ENCODE measurements around the gene SLC18B1. TPM values are rescaled to one million over a fixed set of nuclear protein-coding genes. Genes with fewer than 3 reads are reported as not detected.
A peak's percentile ranks its signal among the peaks of the same experiment; 100 is the strongest.

The SLC18B1 gene
- total and polyA plus RNA-seq, 2 of the 13 experiments (the other 11 are each of a cell fraction or from before 2014, with no cell fraction given) = 11.4 to 13.8 TPM

DNA sequence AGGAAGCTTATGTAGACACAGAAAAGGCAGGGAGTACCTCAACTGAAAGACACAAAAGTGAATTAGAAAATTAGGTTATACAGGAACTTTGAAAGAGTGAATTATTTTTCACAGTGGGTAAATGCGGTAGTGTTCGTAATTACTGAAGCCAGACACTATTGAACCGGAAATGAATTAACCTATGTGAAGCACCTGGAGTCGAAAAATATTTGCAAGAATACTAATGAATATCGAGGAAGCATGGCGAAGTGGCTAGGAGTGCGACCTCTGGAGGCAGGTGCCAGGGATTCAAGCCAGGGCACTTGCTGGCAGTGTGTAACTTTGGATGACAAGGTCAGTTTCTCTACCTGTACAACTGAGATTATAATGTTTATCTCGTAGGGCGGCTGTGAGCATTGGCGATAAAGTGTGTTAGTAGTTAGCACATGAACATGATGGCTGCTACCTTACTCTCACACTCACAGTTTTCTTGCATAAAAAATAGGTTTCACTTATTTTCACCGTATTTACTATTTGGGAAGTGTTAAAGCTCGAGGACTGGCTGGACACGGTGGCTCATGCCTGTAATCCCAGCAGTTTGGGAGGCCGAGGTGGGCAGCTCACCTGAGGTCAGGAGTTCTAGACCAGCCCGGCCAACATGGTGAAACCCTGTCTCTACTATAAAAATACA is 567 bp upstream of the SLC18B1 start (continued):
- TF ChIP-seq PITX1 (CRISPR knock-in tag; IDR thresholded peaks at IDR 0.05) = no peak
- peak; percentile 72; the same call in 1 of the 2 replicates for TF ChIP-seq MIER3 (CRISPR knock-in tag; IDR thresholded peaks at IDR 0.05; ENCODE audit: borderline replicate concordance)
- TF ChIP-seq, protein P1, sequence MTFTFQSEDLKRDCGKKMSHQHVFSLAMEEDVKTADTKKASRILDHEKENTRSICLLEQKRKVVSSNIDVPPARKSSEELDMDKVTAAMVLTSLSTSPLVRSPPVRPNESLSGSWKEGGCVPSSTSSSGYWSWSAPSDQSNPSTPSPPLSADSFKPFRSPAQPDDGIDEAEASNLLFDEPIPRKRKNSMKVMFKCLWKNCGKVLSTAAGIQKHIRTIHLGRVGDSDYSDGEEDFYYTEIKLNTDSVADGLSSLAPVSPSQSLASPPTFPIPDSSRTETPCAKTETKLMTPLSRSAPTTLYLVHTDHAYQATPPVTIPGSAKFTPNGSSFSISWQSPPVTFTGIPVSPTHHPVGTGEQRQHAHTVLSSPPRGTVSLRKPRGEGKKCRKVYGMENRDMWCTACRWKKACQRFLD (CRISPR knock-in tag; IDR thresholded peaks at IDR 0.05; ENCODE audit: borderline replicate concordance) = 0 out of 2 replicates have a peak, but pooled peaks have one; percentile 1

DNA sequence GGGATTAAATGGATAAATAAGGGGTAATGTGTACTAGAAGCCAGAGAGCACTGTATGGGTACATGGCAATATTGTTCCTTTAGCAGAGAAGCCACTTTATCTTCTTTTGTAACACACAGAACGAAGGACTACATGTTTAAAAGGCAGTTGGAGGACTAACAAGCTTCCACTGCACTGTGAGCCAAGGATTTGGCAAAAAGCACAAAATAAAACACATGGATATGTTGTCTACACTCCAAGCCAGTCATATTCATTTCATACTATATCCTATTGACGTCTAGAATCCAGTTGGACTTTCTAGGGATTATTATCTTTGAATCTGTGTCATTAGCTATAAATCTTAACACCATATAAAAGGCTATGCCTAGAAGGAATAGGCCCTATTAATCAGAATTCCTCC is 3.0 kb downstream of the SLC18B1 start:
- H3K27ac ChIP-seq (ENCODE audit: extremely low read length, insufficient read depth, low read length) = no peak overlapping the region
- H3K27me3 ChIP-seq (ENCODE audit: control insufficient read depth in 1 of 2, insufficient read depth in 2 of 2, low read length in 2 of 2) = no peaks in the 10 kb centered on the region
- no peak overlapping the region for H3K4me2 ChIP-seq (ENCODE audit: low read depth, low read length)
- H3K9me3 ChIP-seq (ENCODE audit: low read length) = no peaks in the 10 kb centered on the region
- no peak for ATAC-seq
- H3K4me1 ChIP-seq (ENCODE audit: insufficient read depth, low read length) = 0 out of 2 replicates have a peak, but pooled peaks cover 4% of the 10 kb centered on the region
- H3K36me3 ChIP-seq (replicated peaks in 1 of 2; ENCODE audit: control insufficient read depth in 1 of 2, insufficient read depth in 2 of 2, low read length in 2 of 2) = peaks cover 3 to 4% of the 10 kb centered on the region in 2 experiments; a peak in 2 of 5 replicates
- intact Hi-C loops (cut with micrococcal nuclease; ENCODE audit: unreplicated experiment) (loop anchor here (10.0 kb wide), 1 partner anchor 261 kb away; the partner anchor contains the start of gene TAAR9), in situ Hi-C loops (cut with HindIII; ENCODE audit: extremely low pct_ligation_motif_present, low pct_unique_long_range_greater_than_20kb) (no loop called here)
- WGBS (ENCODE audit: low lambda C conversion rate) = 88% methylated on average over 2 of the region's 2 CpGs
- DNase-seq (ENCODE audit: low spot score) = no peak
- no peak for FAIRE-seq
- ChIA-PET POLR2A (no interaction called here), CTCF (ENCODE audit: low intra/inter-chr PET ratio, low total read pairs) (no interaction called here)
- no peaks in the 10 kb centered on the region for H4K20me1 ChIP-seq (ENCODE audit: insufficient read depth, low read length)
- no peaks in the 10 kb centered on the region for H3K79me2 ChIP-seq (ENCODE audit: insufficient read depth, low read length)
- no peak overlapping the region for H2AFZ ChIP-seq (ENCODE audit: low read length)
- no peak overlapping the region for H3K9ac ChIP-seq (ENCODE audit: insufficient read depth, low read depth, low read length)
- TF ChIP-seq, protein P2, sequence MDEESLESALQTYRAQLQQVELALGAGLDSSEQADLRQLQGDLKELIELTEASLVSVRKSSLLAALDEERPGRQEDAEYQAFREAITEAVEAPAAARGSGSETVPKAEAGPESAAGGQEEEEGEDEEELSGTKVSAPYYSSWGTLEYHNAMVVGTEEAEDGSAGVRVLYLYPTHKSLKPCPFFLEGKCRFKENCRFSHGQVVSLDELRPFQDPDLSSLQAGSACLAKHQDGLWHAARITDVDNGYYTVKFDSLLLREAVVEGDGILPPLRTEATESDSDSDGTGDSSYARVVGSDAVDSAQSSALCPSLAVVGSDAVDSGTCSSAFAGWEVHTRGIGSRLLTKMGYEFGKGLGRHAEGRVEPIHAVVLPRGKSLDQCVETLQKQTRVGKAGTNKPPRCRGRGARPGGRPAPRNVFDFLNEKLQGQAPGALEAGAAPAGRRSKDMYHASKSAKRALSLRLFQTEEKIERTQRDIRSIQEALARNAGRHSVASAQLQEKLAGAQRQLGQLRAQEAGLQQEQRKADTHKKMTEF (CRISPR knock-in tag; IDR thresholded peaks at IDR 0.05) = no peak
- no peak for TF ChIP-seq ZNF138 (CRISPR knock-in tag; IDR thresholded peaks at IDR 0.05; ENCODE audit: low read depth)
- no peak for TF ChIP-seq POGZ (CRISPR knock-in tag; IDR thresholded peaks at IDR 0.05)
- TF ChIP-seq, protein P3, sequence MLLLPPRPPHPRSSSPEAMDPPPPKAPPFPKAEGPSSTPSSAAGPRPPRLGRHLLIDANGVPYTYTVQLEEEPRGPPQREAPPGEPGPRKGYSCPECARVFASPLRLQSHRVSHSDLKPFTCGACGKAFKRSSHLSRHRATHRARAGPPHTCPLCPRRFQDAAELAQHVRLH (CRISPR knock-in tag; IDR thresholded peaks at IDR 0.05; ENCODE audit: borderline replicate concordance, low read depth) = no peak
- no peak for TF ChIP-seq GATA4 (IDR thresholded peaks at IDR 0.05; ENCODE audit: borderline replicate concordance, low read depth)
- TF ChIP-seq, protein P4, sequence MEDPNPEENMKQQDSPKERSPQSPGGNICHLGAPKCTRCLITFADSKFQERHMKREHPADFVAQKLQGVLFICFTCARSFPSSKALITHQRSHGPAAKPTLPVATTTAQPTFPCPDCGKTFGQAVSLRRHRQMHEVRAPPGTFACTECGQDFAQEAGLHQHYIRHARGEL (CRISPR knock-in tag; IDR thresholded peaks at IDR 0.05) = no peak
- TF ChIP-seq HOXA7 (CRISPR knock-in tag; IDR thresholded peaks at IDR 0.05) = no peak
- H3K4me3 ChIP-seq (replicated peaks in 1 of 3; ENCODE audit: insufficient read depth in 1 of 3, low read depth in 2 of 3, low read length in 3 of 3) = no peak overlapping the region
- BruUV-seq (replicated peaks) = no TSS peak

Data from HepG2 (cell line).